A549 (cell line): ENCODE measurements around the gene PADI4. TPM values are rescaled to one million over a fixed set of nuclear protein-coding genes. Genes with fewer than 3 reads are reported as not detected.

Experiments used
- ATAC-seq, 2 experiments: fragments of 200-7000 bp in 1 of 2; fragments of >200 bp in 1 of 2; cut with Nextera tagmentation in 1 of 2; cut with Tn5 transposase in 1 of 2; 3 replicates each; pipeline versions ENCODE4 v1.8.0 to v1.9.1; 2018 to 2020; ENCODE audit warnings: mild to moderate bottlenecking in 1 of 2, moderate library complexity in 1 of 2
- CTCF ChIA-PET: fragments of 300-600 bp; sonication (Branson Sonifier 250); formaldehyde crosslinking; extraction: SDS; loops from one replicate; lab custom pipeline; 2021; ENCODE audit warnings: antibody characterized with exemption, inconsistent platforms; lab: Yijun Ruan, JAX
- POLR2A ChIA-PET: fragments of 350-600 bp; formaldehyde crosslinking; extraction: SDS; loops from one replicate; lab custom pipeline; 2021; ENCODE audit warnings: antibody characterized with exemption, inconsistent platforms; lab: Yijun Ruan, JAX
- DNase-seq, 2 experiments: peaks; one replicate each; pipeline versions ENCODE4 v3.0.0 to v3.0.0-alpha.2; 2011 to 2016; ENCODE audit warnings: low read depth in 1 of 2, low spot score in 1 of 2
- FAIRE-seq: peaks from 2 replicates; lab custom pipeline; 2011; peaks lifted over from hg19 to GRCh38; lab: Jason Lieb, UNC
- H3K27ac ChIP-seq, 2 experiments: fragments of >200 bp; sonication (Bioruptor Twin); formaldehyde crosslinking; 3 replicates each; pipeline ENCODE4 v1.5.1; 2016 to 2017
- H3K4me1 ChIP-seq: fragments of >200 bp; sonication (Bioruptor Twin); formaldehyde crosslinking; 3 replicates; pipeline ENCODE4 v1.6.1; 2016
- H3K4me2 ChIP-seq: fragments of >200 bp; sonication (Bioruptor Twin); formaldehyde crosslinking; 3 replicates; pipeline ENCODE4 v1.6.1; 2016
- H3K4me3 ChIP-seq: fragments of >200 bp; sonication (Bioruptor Twin); formaldehyde crosslinking; 3 replicates; pipeline ENCODE4 v1.5.1; 2016
- H3K9me3 ChIP-seq: fragments of >200 bp; sonication (Bioruptor Twin); formaldehyde crosslinking; 3 replicates; pipeline ENCODE4 v1.6.1; 2016
- CBX8 ChIP-seq: fragments of 200-600 bp; sonication (generic); IDR thresholded peaks from 2 replicates; pipeline ENCODE4 v1.6.1; 2016
- CHD4 ChIP-seq: fragments of 200-600 bp; sonication (generic); IDR thresholded peaks from 2 replicates; pipeline ENCODE4 v1.6.1; 2016; ENCODE audit warnings: antibody characterized with exemption, mild to moderate bottlenecking, borderline replicate concordance
- EHMT2 ChIP-seq: fragments of 200-600 bp; sonication (generic); IDR thresholded peaks from 2 replicates; pipeline ENCODE4 v1.6.1; 2016; ENCODE audit warnings: antibody characterized with exemption, low read depth, mild to moderate bottlenecking, moderate library complexity
- ESRRA ChIP-seq: fragments of 150-350 bp; IDR thresholded peaks from 2 replicates; pipeline ENCODE4 v1.6.1; 2014; ENCODE audit warnings: mild to moderate bottlenecking, low read length, borderline replicate concordance
- HEYL ChIP-seq: fragments of 250-450 bp; sonication (Bioruptor Pico); IDR thresholded peaks from 2 replicates; pipeline ENCODE4 v1.8.0; 2021; ENCODE audit warnings: mild to moderate bottlenecking, moderate library complexity
- JUN ChIP-seq, 2 experiments: fragments of >200 bp; sonication (Bioruptor Twin); formaldehyde crosslinking; IDR thresholded peaks; 2 replicates in 1 of 2; 3 replicates in 1 of 2; pipeline ENCODE4 v1.6.1; 2016 to 2017
- JUNB ChIP-seq: fragments of >200 bp; sonication (Bioruptor Twin); formaldehyde crosslinking; IDR thresholded peaks from 2 replicates; pipeline ENCODE4 v1.6.1; 2016
- KDM5A ChIP-seq: fragments of 200-600 bp; sonication (generic); IDR thresholded peaks from 2 replicates; pipeline ENCODE4 v1.6.1; 2016; ENCODE audit warnings: antibody characterized with exemption, mild to moderate bottlenecking
- NFE2L2 ChIP-seq: fragments of 150-350 bp; conservative IDR thresholded peaks from 2 replicates; pipeline ENCODE4 v1.6.1; 2014; ENCODE audit warnings: low read length
- NR3C1 ChIP-seq: fragments of >200 bp; sonication (Bioruptor Twin); formaldehyde crosslinking; IDR thresholded peaks from 3 replicates; pipeline ENCODE4 v1.6.1; 2017
- POLR2A ChIP-seq: IDR thresholded peaks from 2 replicates; pipeline ENCODE4 v1.6.1; 2012; ENCODE audit warnings: mild to moderate bottlenecking, low read length
- POLR2AphosphoS2 ChIP-seq: conservative IDR thresholded peaks from 2 replicates; pipeline ENCODE4 v1.6.1; 2012; ENCODE audit warnings: low read length, improper control_type of control experiment, inconsistent platforms
- RAD21 ChIP-seq, 2 experiments: fragments of >200 bp in 1 of 2; sonication (Bioruptor Twin) in 1 of 2; formaldehyde crosslinking in 1 of 2; IDR thresholded peaks in 1 of 2; conservative IDR thresholded peaks in 1 of 2; 2 replicates in 1 of 2; 3 replicates in 1 of 2; pipeline ENCODE4 v1.6.1; 2012 to 2018; ENCODE audit warnings: inconsistent platforms in 1 of 2
- RFX5 ChIP-seq: fragments of 450-650 bp; IDR thresholded peaks from 2 replicates; pipeline ENCODE4 v1.7.1; 2014; ENCODE audit warnings: antibody characterized with exemption, mild to moderate bottlenecking, moderate library complexity
- RNF2 ChIP-seq: fragments of 200-600 bp; sonication (generic); IDR thresholded peaks from 2 replicates; pipeline ENCODE4 v1.6.1; 2016; ENCODE audit warnings: low read depth, mild to moderate bottlenecking, antibody characterized with exemption, moderate library complexity, borderline replicate concordance
- SMC3 ChIP-seq: fragments of >200 bp; sonication (Bioruptor Twin); formaldehyde crosslinking; IDR thresholded peaks from 3 replicates; pipeline ENCODE4 v1.6.1; 2018; ENCODE audit warnings: inconsistent platforms
- SREBF2 ChIP-seq: fragments of 450-650 bp; IDR thresholded peaks from 2 replicates; pipeline ENCODE4 v1.6.1; 2014; ENCODE audit warnings: mild to moderate bottlenecking, moderate library complexity
- TP53 ChIP-seq: fragments of 250-450 bp; sonication (Bioruptor Pico); IDR thresholded peaks from 2 replicates; pipeline ENCODE4 v1.5.0; 2021; ENCODE audit warnings: mild to moderate bottlenecking, moderate library complexity
- ZNF302 ChIP-seq: fragments of 250-450 bp; sonication (Bioruptor Pico); IDR thresholded peaks from 2 replicates; pipeline ENCODE4 v1.9.0; 2021; ENCODE audit warnings: inconsistent platforms, mild to moderate bottlenecking, moderate library complexity
- ZSCAN20 ChIP-seq: fragments of 250-450 bp; sonication (Bioruptor Pico); IDR thresholded peaks from 2 replicates; pipeline ENCODE4 v1.8.0; 2022; ENCODE audit warnings: mild to moderate bottlenecking, moderate library complexity
- WGBS: methylation state at CpG from one replicate; pipeline ENCODE4 v1.1.6; 2017; ENCODE audit errors: missing lambda C conversion rate; 5-methylcytosine and 5-hydroxymethylcytosine counted together
- polyA plus RNA-seq, 4 experiments: library from polyadenylated mRNA; depleted of rRNA in 3 of 4; stranded (reverse); fragments of >200 nt; fragmentation: RNase III in 1 of 4; extraction: RNeasy Plus Mini Kit Qiagen cat#74134 plus additional on column Dnase treatment in 1 of 4; gene quantifications; 2 replicates in 3 of 4; 3 replicates in 1 of 4; pipeline ENCODE4 v1.2.3, GENCODE V29; 2011 to 2017
- TF ChIP-seq, protein P1 (sequence below): fragments of >200 bp; sonication (Bioruptor Twin); formaldehyde crosslinking; IDR thresholded peaks from 2 replicates; pipeline ENCODE4 v1.6.1; 2016
- TF ChIP-seq, protein P2 (sequence below): fragments of >200 bp; sonication (Bioruptor Twin); formaldehyde crosslinking; IDR thresholded peaks from 3 replicates; pipeline ENCODE4 v1.6.1; 2016
- TF ChIP-seq, protein P3 (sequence below): IDR thresholded peaks from 2 replicates; pipeline ENCODE4 v1.6.1; 2012
- TF ChIP-seq, protein P4 (sequence below): IDR thresholded peaks from 2 replicates; pipeline ENCODE4 v1.6.1; 2012
- TF ChIP-seq, protein P5 (sequence below): fragments of 150-350 bp; IDR thresholded peaks from 2 replicates; pipeline ENCODE4 v1.6.1; 2014; ENCODE audit warnings: low read depth, mild to moderate bottlenecking, low read length

The PADI4 gene
- polyA plus RNA-seq, 2 of the 4 experiments (the other 2 are of a cell fraction), result not detected

DNA sequence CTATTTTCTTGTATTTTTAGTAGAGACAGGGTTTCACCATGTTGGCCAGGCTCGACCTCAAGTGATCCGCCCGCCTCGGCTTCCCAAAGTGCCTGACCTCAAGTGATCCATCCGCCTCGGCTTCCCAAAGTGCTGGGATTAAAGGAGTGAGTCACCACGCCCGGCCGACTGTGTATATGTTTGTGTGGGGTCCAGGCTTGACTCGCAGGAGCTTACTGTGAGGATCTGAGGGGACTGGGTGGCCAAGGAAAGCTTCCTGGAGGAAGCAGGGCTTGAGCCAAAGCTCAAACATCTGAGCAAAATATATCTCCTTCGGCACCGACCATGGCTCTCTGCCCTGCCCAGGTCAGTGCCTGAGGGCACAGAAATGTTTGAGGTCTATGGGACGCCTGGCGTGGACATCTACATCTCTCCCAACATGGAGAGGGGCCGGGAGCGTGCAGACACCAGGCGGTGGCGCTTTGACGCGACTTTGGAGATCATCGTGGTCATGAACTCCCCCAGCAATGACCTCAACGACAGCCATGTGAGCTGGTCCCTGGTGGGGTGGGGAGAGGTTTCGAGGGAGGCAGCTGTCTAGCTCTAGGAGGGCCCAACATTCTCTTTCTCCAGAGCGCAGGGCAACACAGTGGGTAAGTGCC, 48.6 kb upstream of the PADI4 start:
- WGBS, result 46% methylated on average over 12 of the region's 24 CpGs
- no peak for DNase-seq
- ChIA-PET CTCF (interaction anchor here (1.4 to 3.3 kb wide), 6 partner anchors 9 to 133 kb away, joined by 3 to 17 read pairs (median 13); no protein-coding TSS in a partner anchor), POLR2A (no interaction called here)
- peak overlapping the region; percentile 37; the same call in 2 of the 3 replicates for H3K4me2 ChIP-seq
- peaks cover 21% of the 10 kb centered on the region for H3K4me1 ChIP-seq
- FAIRE-seq, result no peak
- ATAC-seq, result peak in 1 of 2 experiments; percentile 51; a peak in 2 of 6 replicates
- no peaks in the 10 kb centered on the region for H3K9me3 ChIP-seq
- H3K4me3 ChIP-seq, result no peak overlapping the region
- no peak for TF ChIP-seq SREBF2
- TF ChIP-seq, protein P1, sequence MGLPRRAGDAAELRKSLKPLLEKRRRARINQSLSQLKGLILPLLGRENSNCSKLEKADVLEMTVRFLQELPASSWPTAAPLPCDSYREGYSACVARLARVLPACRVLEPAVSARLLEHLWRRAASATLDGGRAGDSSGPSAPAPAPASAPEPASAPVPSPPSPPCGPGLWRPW, result no peak
- no peak for TF ChIP-seq ZSCAN20 (CRISPR knock-in tag)
- no peak for TF ChIP-seq NR3C1
- no peak for TF ChIP-seq RNF2
- TF ChIP-seq CBX8, result no peak
- TF ChIP-seq, protein P2, sequence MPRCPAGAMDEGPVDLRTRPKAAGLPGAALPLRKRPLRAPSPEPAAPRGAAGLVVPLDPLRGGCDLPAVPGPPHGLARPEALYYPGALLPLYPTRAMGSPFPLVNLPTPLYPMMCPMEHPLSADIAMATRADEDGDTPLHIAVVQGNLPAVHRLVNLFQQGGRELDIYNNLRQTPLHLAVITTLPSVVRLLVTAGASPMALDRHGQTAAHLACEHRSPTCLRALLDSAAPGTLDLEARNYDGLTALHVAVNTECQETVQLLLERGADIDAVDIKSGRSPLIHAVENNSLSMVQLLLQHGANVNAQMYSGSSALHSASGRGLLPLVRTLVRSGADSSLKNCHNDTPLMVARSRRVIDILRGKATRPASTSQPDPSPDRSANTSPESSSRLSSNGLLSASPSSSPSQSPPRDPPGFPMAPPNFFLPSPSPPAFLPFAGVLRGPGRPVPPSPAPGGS, result no peak
- no peak for TF ChIP-seq JUN (IDR thresholded peaks at IDR 0.05)
- no peak for TF ChIP-seq RFX5
- no peak for TF ChIP-seq KDM5A
- no peak for TF ChIP-seq RAD21 (conservative IDR thresholded peaks at IDR 0.05 in 1 of 2, IDR thresholded peaks at IDR 0.05 in 1 of 2)
- no peak for TF ChIP-seq HEYL (CRISPR knock-in tag)
- TF ChIP-seq JUNB, result no peak
- TF ChIP-seq CHD4, result no peak
- TF ChIP-seq, protein P3, sequence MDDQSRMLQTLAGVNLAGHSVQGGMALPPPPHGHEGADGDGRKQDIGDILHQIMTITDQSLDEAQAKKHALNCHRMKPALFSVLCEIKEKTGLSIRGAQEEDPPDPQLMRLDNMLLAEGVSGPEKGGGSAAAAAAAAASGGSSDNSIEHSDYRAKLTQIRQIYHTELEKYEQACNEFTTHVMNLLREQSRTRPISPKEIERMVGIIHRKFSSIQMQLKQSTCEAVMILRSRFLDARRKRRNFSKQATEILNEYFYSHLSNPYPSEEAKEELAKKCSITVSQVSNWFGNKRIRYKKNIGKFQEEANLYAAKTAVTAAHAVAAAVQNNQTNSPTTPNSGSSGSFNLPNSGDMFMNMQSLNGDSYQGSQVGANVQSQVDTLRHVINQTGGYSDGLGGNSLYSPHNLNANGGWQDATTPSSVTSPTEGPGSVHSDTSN, result no peak
- no peak for TF ChIP-seq POLR2AphosphoS2
- TF ChIP-seq, protein P4, sequence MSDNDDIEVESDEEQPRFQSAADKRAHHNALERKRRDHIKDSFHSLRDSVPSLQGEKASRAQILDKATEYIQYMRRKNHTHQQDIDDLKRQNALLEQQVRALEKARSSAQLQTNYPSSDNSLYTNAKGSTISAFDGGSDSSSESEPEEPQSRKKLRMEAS, result no peak
- TF ChIP-seq SMC3, result no peak
- TF ChIP-seq, all 56 proteins: peak for 0
- peak overlapping the region; percentile 49 to 84; a peak in 5 of 6 replicates for H3K27ac ChIP-seq

DNA sequence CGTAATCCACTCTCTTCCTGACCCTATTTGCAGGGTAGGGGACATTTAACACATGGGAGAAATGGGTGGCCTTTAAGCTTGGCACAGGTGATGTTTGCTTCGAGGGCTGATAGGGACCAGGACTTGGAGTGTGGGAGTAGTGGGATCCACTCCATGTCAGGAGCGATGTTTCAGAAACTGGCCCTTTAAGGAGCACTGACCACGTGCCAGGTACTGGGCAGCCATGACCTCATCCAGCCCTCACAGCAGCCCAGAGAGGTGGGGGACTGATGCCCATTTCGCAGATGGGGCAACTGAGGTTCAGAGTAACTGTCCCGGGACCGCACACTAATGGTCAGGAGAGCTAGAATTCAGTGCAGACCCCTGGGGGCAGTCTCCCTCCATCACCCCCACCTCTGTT, 47.7 kb upstream of the PADI4 start:
- H3K9me3 ChIP-seq, result no peaks in the 10 kb centered on the region
- TF ChIP-seq ZNF302 (CRISPR knock-in tag) (no peak), RFX5 (no peak), POLR2A (no peak), NFE2L2 (no peak), EHMT2 (no peak), JUNB (no peak), TP53 (CRISPR knock-in tag) (no peak), ESRRA (no peak)
- TF ChIP-seq, protein P2, result no peak
- TF ChIP-seq, protein P1, result no peak
- TF ChIP-seq, protein P5, sequence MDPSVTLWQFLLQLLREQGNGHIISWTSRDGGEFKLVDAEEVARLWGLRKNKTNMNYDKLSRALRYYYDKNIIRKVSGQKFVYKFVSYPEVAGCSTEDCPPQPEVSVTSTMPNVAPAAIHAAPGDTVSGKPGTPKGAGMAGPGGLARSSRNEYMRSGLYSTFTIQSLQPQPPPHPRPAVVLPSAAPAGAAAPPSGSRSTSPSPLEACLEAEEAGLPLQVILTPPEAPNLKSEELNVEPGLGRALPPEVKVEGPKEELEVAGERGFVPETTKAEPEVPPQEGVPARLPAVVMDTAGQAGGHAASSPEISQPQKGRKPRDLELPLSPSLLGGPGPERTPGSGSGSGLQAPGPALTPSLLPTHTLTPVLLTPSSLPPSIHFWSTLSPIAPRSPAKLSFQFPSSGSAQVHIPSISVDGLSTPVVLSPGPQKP, result no peak
- H3K4me1 ChIP-seq, result peaks cover 25% of the 10 kb centered on the region
- FAIRE-seq (no peak), ATAC-seq (no peak), DNase-seq (no peak)
- CTCF ChIA-PET, result interaction anchor here (0.6 to 3.3 kb wide), 5 partner anchors 10 to 203 kb away, joined by 3 to 12 read pairs (median 4); no protein-coding TSS in a partner anchor
- POLR2A ChIA-PET, result no interaction called here
- WGBS, result 90% methylated on average over 4 of the region's 7 CpGs
- H3K27ac ChIP-seq, result peak overlapping the region; percentile 49 to 84; a peak in 4 of 6 replicates
- no peak overlapping the region for H3K4me2 ChIP-seq
- H3K4me3 ChIP-seq, result no peak overlapping the region
